Measurements from ENCODE around the gene SULT4A1.

DNA sequence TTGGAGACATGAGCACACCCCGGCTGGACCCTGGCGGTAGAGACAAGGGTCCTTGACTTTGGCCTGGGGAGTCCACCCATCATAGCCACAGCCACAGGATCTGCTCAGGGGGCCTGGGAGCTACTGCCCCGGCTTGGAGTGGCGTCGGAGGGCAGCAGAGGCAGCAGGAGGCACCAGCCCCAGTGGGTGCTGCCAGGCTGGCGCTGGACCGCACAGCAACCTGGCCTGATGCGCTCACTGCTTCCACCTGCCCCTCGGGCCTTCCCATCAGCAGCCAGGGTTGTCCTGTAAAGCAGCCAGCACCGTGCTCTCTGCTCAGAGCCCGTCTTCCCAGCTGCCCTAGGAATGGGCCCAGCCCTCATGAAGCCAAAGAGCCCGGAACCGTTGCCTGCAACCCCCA is 21.9 kb downstream of the SULT4A1 start:
- TF ChIP-seq CTCF (IDR thresholded peaks at IDR 0.05; ENCODE audit: insufficient read depth, low read depth, low read length) (no peak), EZH2 (IDR thresholded peaks at IDR 0.05; ENCODE audit: insufficient read depth, low read length) (no peak)
